DND-41 (cell line): ENCODE measurements around the gene POLR3G.

ENCODE experiments used
- EZH2 ChIP-seq: IDR thresholded peaks from 3 replicates; pipeline ENCODE4 v1.6.1; 2012; ENCODE audit warnings: borderline replicate concordance, low read depth, mild to moderate bottlenecking, moderate library complexity, low read length, inconsistent platforms; ENCODE audit not compliant: severe bottlenecking
- TF ChIP-seq, protein P1 (sequence below): IDR thresholded peaks from 2 replicates; pipeline ENCODE4 v1.5.1; 2012; ENCODE audit warnings: borderline replicate concordance, low read length, moderate library complexity, mild to moderate bottlenecking; ENCODE audit not compliant: poor library complexity, severe bottlenecking; ENCODE audit errors: extremely low read depth

DNA sequence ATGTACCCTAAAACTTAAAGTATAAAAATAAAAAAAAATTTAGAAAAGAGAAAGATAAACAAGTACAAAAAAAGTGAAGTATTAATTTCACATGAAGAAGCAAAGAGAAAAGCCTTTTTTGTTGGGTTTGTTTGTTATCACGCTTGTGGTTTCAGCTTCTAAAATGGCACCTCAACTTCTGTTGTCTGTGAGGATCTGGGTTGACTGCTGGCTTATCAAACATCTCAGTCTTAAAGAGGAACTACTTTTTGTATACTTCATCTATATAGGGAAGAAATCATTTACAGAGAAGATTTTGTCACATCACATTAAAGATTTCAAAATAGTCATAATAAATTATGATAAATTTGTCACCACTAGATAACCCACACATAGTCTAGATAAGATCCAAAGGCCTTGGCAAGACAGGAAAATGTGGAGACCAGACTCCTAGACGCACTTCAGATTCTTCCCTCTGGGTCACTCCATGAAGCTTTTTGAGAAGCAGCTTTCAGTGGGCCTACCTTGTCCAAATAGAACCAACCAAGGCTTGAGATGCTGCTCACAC lies 75.1 kb downstream of the POLR3G start:
- TF ChIP-seq, protein P1, sequence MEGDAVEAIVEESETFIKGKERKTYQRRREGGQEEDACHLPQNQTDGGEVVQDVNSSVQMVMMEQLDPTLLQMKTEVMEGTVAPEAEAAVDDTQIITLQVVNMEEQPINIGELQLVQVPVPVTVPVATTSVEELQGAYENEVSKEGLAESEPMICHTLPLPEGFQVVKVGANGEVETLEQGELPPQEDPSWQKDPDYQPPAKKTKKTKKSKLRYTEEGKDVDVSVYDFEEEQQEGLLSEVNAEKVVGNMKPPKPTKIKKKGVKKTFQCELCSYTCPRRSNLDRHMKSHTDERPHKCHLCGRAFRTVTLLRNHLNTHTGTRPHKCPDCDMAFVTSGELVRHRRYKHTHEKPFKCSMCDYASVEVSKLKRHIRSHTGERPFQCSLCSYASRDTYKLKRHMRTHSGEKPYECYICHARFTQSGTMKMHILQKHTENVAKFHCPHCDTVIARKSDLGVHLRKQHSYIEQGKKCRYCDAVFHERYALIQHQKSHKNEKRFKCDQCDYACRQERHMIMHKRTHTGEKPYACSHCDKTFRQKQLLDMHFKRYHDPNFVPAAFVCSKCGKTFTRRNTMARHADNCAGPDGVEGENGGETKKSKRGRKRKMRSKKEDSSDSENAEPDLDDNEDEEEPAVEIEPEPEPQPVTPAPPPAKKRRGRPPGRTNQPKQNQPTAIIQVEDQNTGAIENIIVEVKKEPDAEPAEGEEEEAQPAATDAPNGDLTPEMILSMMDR: no peak
- TF ChIP-seq EZH2: no peak
